Daoy (cell line): ENCODE measurements around the gene SDR42E2. TPM values are rescaled to one million over a fixed set of nuclear protein-coding genes. Genes with fewer than 3 reads are reported as not detected.
A peak's percentile ranks its signal among the peaks of the same experiment; 100 is the strongest.
"Not testable (repeated sequence)": the region's sequence is repeated elsewhere in the genome, so short reads cannot be mapped to it uniquely, and the experiment has no call there.

Experiments
- DNase-seq: peaks from one replicate; pipeline ENCODE4 v3.0.0-alpha.2; 2015; ENCODE audit warnings: low read depth
- total RNA-seq: library from RNA; depleted of rRNA; stranded (reverse); fragments of >200 nt; shearing (Covaris generic); gene quantifications from 2 replicates; pipeline ENCODE4 v1.2.3, GENCODE V29; 2014; rRNA removed

Gene SDR42E2
- total RNA-seq = not detected in 2 replicates

GRCh38 chr16:22161999-22162655 lies at the start of gene SDR42E2:
TSS of gene SDR42E2 (plus strand) at chr16:22162506. CDS start at chr16:22165583, 3,077 bp downstream.
- no peak for DNase-seq

GRCh38 chr16:22116095-22116700 lies 46.1 kb upstream of the SDR42E2 start:
- DNase-seq = no peak

GRCh38 chr16:22117609-22118008 lies 44.7 kb upstream of the SDR42E2 start:
- no peak for DNase-seq

- no peak for DNase-seq
Observed at GRCh38 chr16:22120440-22120839, 41.9 kb upstream of the SDR42E2 start.

- no peak for DNase-seq
Observed at GRCh38 chr16:22122239-22122638, 40.1 kb upstream of the SDR42E2 start.

GRCh38 chr16:22123146-22123545 lies 39.2 kb upstream of the SDR42E2 start:
- DNase-seq = no peak

GRCh38 chr16:22123759-22124490 lies 38.4 kb upstream of the SDR42E2 start:
- DNase-seq = no peak

- no peak for DNase-seq
Observed at GRCh38 chr16:22124583-22125284, 37.6 kb upstream of the SDR42E2 start.

GRCh38 chr16:22126037-22126558 lies 36.2 kb upstream of the SDR42E2 start:
- peak; percentile 46 for DNase-seq

GRCh38 chr16:22128537-22128936 lies 33.8 kb upstream of the SDR42E2 start:
- DNase-seq = not testable (repeated sequence)

GRCh38 chr16:22130528-22130927 lies 31.8 kb upstream of the SDR42E2 start:
- DNase-seq = no peak

GRCh38 chr16:22132801-22133200 lies 29.5 kb upstream of the SDR42E2 start:
- no peak for DNase-seq

- no peak for DNase-seq
Observed at GRCh38 chr16:22138482-22138881, 23.8 kb upstream of the SDR42E2 start.

- no peak for DNase-seq
Observed at GRCh38 chr16:22139008-22139407, 23.3 kb upstream of the SDR42E2 start.

- no peak for DNase-seq
Observed at GRCh38 chr16:22139732-22140131, 22.6 kb upstream of the SDR42E2 start.

- no peak for DNase-seq
Observed at GRCh38 chr16:22141767-22142166, 20.5 kb upstream of the SDR42E2 start.

- no peak for DNase-seq
Observed at GRCh38 chr16:22144520-22144919, 17.8 kb upstream of the SDR42E2 start.

- no peak for DNase-seq
Observed at GRCh38 chr16:22147853-22148252, 14.5 kb upstream of the SDR42E2 start.

- DNase-seq = no peak
Observed at GRCh38 chr16:22151246-22151998, 10.9 kb upstream of the SDR42E2 start.

- DNase-seq = no peak
Observed at GRCh38 chr16:22152316-22152715, 10.0 kb upstream of the SDR42E2 start.

- DNase-seq = not testable (repeated sequence)
Observed at GRCh38 chr16:22153078-22153477, 9.2 kb upstream of the SDR42E2 start.
